Stimulated activated CD8-positive, alpha-beta memory T cell treated with anti-CD3 and anti-CD28 coated beads, Interleukin-4, amount 100 ng/mL, for 4 hours (primary cell): ENCODE results near the gene RAB15.
A peak's percentile ranks its signal among the peaks of the same experiment; 100 is the strongest.

Experiments used
- DNase-seq, 2 donors: peaks; one replicate each; pipeline ENCODE4 v3.0.0-alpha.2; 2020; ENCODE audit warnings: low read depth in 2 of 2, low spot score in 1 of 2

The RAB15 gene

GRCh38 chr14:64938972-64939816, 32.9 kb downstream of the RAB15 start:
- DNase-seq: no peak

GRCh38 chr14:64937821-64938193, 34.3 kb downstream of the RAB15 start:
- no peak for DNase-seq

- DNase-seq: no peak
Measured at GRCh38 chr14:64937171-64937820, 34.8 kb downstream of the RAB15 start.

GRCh38 chr14:64935508-64935907, 36.6 kb downstream of the RAB15 start:
- DNase-seq: no peak

- DNase-seq: no peak
Measured at GRCh38 chr14:64934338-64934929, 37.7 kb downstream of the RAB15 start.

DNA sequence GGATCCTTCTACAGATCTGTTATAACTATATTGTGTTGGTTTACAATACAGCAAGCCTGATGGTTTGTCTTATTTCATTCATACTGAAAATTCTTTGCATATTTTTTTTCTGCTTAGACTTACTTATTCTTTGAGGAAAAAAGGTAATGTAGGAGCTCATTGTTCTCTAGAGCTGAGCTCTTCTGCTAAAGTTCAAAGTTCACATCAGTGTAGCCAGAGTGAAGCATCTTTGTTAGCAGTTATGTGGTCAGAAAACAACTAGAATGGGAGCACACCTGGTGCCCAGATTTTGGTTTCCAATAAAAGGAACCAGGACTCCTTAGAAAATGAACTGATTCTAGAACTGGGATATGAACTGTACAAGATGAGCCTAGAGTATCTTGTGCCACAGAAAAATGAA, 39.9 kb downstream of the RAB15 start:
- DNase-seq: no peak

DNA sequence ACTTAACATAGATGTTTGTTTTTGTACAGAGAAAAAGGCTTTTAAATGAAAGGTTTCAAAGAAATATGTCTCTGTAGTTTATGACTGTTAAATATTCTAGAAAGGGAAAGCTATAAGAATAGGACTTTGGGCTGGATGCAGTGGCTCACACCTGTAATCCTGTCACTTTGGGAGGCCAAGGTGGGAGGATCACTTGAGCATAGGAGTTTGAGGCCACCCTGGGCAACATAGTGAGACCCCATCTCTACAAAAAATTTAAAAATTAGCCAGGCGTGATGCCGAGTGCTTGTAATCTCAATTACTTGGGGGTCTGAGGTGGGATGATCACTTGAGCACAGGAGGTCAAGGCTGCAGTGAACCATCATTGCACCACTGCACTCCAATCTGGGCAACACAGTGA, 41.0 kb downstream of the RAB15 start:
- DNase-seq: no peak

DNA sequence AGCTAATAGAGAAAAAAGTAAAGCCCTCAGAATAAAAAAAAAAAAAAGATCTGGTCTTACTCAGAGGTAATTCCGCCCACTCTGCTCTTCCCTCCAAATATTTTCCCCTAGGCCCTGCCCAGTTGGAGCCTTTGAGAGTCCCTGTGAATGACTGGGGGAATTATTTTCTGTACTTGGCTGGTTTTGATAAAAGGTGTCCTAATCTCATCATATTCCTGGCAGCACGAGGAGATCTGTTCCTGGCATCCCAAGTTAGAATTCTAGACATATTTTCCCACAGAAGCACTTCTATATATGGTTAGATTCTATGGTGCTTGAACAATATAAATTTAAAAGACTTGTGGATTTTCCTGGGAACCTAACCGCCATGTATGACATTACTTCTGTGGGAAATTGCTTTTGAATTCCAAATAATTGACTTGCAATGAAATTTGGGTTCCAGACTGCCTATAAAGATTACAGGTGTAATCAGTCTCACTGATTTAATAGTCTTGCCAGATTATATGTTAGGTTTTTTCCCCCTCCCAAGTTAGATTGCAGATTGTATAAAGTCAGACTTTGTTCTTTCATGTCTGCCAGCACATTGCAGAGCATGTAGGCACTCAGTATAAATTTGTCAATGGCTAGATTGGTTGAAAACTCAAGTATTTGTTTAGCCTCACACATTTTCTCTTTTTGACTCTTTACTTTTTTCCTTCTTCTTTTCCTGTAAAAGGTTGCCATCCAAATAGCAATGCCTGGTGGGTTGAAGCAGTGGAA, 41.9 kb downstream of the RAB15 start:
- DNase-seq: no peak

- no peak for DNase-seq
Measured at GRCh38 chr14:64929014-64929359, 43.1 kb downstream of the RAB15 start.

DNA sequence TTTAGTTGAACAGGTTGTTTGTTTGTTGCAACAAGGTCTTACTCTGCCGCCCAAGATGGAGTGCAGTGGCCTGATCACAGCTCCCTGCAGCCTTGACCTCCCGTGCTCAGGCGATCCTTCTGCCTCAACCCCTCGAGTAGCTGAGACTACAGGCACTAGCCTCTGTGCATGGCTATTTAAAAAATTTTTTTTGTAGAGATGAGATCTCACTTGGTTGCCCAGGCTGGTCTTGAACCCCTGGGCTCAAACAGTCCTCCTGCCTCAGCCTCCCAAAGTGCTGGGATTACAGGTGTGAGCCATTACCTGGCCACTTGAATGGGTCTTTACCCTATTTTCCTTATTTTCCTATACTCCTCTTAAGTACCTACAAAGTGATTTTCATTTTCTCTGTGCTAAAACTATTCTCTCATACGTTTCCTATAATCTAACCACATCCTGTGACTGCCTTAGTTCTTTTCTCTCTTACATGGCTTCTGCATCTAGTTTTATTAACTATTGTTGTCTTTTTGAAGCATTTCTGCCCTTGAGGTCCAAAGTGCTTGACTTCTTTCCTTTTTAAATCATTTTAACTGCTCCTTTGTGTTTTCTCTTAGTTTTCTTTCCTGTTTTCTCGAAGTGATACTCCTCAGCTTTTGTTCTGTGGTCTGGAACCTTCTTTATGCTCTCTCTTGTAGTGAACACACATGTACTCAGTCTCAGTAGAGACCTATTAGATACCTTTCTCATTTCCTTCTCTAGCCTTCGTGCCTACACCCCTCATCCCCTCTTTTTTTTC, 43.7 kb downstream of the RAB15 start:
- DNase-seq: no peak

GRCh38 chr14:64927031-64927430, 45.1 kb downstream of the RAB15 start:
- no peak for DNase-seq

GRCh38 chr14:64926398-64926995, 45.6 kb downstream of the RAB15 start:
- no peak for DNase-seq

GRCh38 chr14:64923015-64923414, 49.1 kb downstream of the RAB15 start:
- DNase-seq: no peak

- no peak for DNase-seq
Measured at GRCh38 chr14:64920465-64920864, 51.7 kb downstream of the RAB15 start.

DNA sequence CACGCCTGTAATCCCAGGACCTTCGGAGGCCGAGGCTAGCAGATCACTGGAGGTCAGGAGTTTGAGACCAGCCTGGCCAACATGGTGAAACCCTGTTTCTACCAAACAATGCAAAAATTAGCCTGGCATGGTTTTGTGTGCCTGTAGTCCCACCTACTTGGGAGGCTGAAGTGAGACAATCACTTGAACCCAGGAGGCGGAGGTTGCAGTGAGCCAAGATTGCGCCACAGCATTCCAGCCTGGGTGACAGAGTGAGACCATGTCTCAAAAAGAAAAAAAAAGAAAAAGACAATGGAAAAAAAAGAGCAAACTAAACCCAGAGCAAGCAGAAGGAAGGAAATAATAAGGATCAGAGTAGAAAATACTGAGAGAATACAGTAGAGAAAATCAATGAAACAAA, 52.5 kb downstream of the RAB15 start:
- no peak for DNase-seq

DNA sequence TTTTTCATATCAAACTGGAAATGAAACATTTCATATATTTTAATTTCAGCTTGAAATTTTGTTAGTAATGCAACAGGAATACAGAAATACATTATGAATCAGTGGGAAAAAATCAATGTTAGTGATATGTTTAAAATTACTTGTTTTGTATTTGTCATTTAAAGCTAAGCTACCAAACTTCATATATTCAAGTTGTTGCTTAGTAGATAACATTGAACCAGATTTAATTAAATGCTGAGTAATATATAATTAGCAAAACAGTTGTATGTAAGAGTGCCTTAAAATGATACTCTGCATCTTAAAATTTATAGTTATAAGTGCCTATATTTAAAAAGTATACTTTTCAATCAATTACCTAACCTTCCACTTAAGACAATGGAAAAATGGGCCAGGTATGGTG, 52.9 kb downstream of the RAB15 start:
- no peak for DNase-seq

GRCh38 chr14:64918216-64918615, 53.9 kb downstream of the RAB15 start:
- no peak for DNase-seq

GRCh38 chr14:64915797-64916196, 56.3 kb downstream of the RAB15 start:
- DNase-seq: no peak

GRCh38 chr14:64915029-64915424, 57.1 kb downstream of the RAB15 start:
- no peak for DNase-seq

GRCh38 chr14:64914237-64915028, 57.7 kb downstream of the RAB15 start, which contains the start of gene CHURC1:
Gene CHURC1 (plus strand): TSS chr14:64914455. CDS start chr14:64914496, 41 bp downstream.
- DNase-seq: peak; percentile 97
